Parathyroid adenoma (tissue), 2 donors: ENCODE data around the gene NDRG3.
"Not testable (repeated sequence)": the region's sequence is repeated elsewhere in the genome, so short reads cannot be mapped to it uniquely, and the experiment has no call there.

Experiments
- H2AFZ ChIP-seq: fragments of 300-600 bp; sonication (generic); one replicate; pipeline ENCODE4 v1.7.0; 2017; ENCODE audit warnings: antibody characterized with exemption, mild to moderate bottlenecking
- H3K27ac ChIP-seq: fragments of 300-600 bp; sonication (generic); one replicate; pipeline ENCODE4 v1.7.0; 2017
- H3K27me3 ChIP-seq: fragments of 300-600 bp; sonication (generic); one replicate; pipeline ENCODE4 v1.7.0; 2017; ENCODE audit warnings: low read length; ENCODE audit not compliant: control insufficient read depth, insufficient read depth
- H3K36me3 ChIP-seq: fragments of 300-600 bp; sonication (generic); one replicate; pipeline ENCODE4 v1.7.0; 2017; ENCODE audit warnings: low read length; ENCODE audit not compliant: control insufficient read depth, insufficient read depth
- H3K4me1 ChIP-seq: fragments of 300-600 bp; sonication (generic); one replicate; pipeline ENCODE4 v1.7.0; 2017; ENCODE audit warnings: control low read depth
- H3K4me2 ChIP-seq: fragments of 300-600 bp; sonication (generic); one replicate; pipeline ENCODE4 v1.7.0; 2017; ENCODE audit warnings: low read length
- H3K4me3 ChIP-seq: fragments of 300-600 bp; sonication (generic); one replicate; pipeline ENCODE4 v1.7.0; 2017; ENCODE audit warnings: low read depth, low read length
- H3K79me2 ChIP-seq: fragments of 300-600 bp; sonication (generic); one replicate; pipeline ENCODE4 v1.7.0; 2017; ENCODE audit warnings: control low read depth
- H3K9ac ChIP-seq: fragments of 300-600 bp; sonication (generic); one replicate; pipeline ENCODE4 v1.7.0; 2017; ENCODE audit warnings: mild to moderate bottlenecking
- H3K9me3 ChIP-seq: fragments of 300-600 bp; sonication (generic); one replicate; pipeline ENCODE4 v1.7.0; 2017; ENCODE audit warnings: low read length; ENCODE audit not compliant: control insufficient read depth
- CTCF ChIP-seq: fragments of 300-600 bp; sonication (generic); IDR thresholded peaks from one replicate; pipeline ENCODE4 v1.7.0; 2017; ENCODE audit warnings: antibody characterized with exemption, mild to moderate bottlenecking
- donor health status: primary hyperparathyroidism.

The NDRG3 gene

GRCh38 chr20:36613974-36614373, 131.9 kb downstream of the NDRG3 start:
- peaks cover 4% of the 10 kb centered on the region for H3K79me2 ChIP-seq
- H3K4me2 ChIP-seq = no peak overlapping the region
- no peaks in the 10 kb centered on the region for H3K36me3 ChIP-seq
- TF ChIP-seq CTCF = no peak
- H3K27me3 ChIP-seq = no peaks in the 10 kb centered on the region
- no peak overlapping the region for H2AFZ ChIP-seq
- no peaks in the 10 kb centered on the region for H3K4me1 ChIP-seq
- H3K9ac ChIP-seq = no peak overlapping the region
- H3K4me3 ChIP-seq = no peak overlapping the region
- no peak overlapping the region for H3K27ac ChIP-seq
- no peaks in the 10 kb centered on the region for H3K9me3 ChIP-seq

GRCh38 chr20:36611625-36612024, 134.3 kb downstream of the NDRG3 start:
- Histone ChIP-seq H3K4me1 (peaks cover 12% of the 10 kb centered on the region), H3K36me3 (no peaks in the 10 kb centered on the region), H3K9ac (no peak overlapping the region), H3K4me3 (no peak overlapping the region), H3K79me2 (peaks cover 13% of the 10 kb centered on the region), H2AFZ (no peak overlapping the region), H3K4me2 (no peak overlapping the region), H3K9me3 (no peaks in the 10 kb centered on the region), H3K27me3 (no peaks in the 10 kb centered on the region), H3K27ac (no peak overlapping the region)
- TF ChIP-seq CTCF = no peak

GRCh38 chr20:36608388-36608728, 137.5 kb downstream of the NDRG3 start:
- H3K79me2 ChIP-seq = peaks cover 21% of the 10 kb centered on the region
- H2AFZ ChIP-seq, H3K4me3 ChIP-seq, H3K27me3 ChIP-seq, H3K4me2 ChIP-seq, H3K9me3 ChIP-seq, H3K36me3 ChIP-seq, H3K9ac ChIP-seq, H3K27ac ChIP-seq: not testable (repeated sequence)
- peaks cover 16% of the 10 kb centered on the region for H3K4me1 ChIP-seq

- H3K9ac ChIP-seq = no peak overlapping the region
- H3K4me3 ChIP-seq = no peak overlapping the region
- H3K27me3 ChIP-seq = no peaks in the 10 kb centered on the region
- H3K27ac ChIP-seq = no peak overlapping the region
- no peak overlapping the region for H2AFZ ChIP-seq
- peaks cover 16% of the 10 kb centered on the region for H3K4me1 ChIP-seq
- H3K9me3 ChIP-seq = no peaks in the 10 kb centered on the region
- no peak overlapping the region for H3K4me2 ChIP-seq
- TF ChIP-seq CTCF = no peak
- H3K36me3 ChIP-seq = no peaks in the 10 kb centered on the region
- H3K79me2 ChIP-seq = peaks cover 21% of the 10 kb centered on the region
Observed at GRCh38 chr20:36607586-36608387, 138.1 kb downstream of the NDRG3 start.

- H3K79me2 ChIP-seq = peaks cover 21% of the 10 kb centered on the region
- no peaks in the 10 kb centered on the region for H3K36me3 ChIP-seq
- peak overlapping the region; percentile 82 for H3K4me2 ChIP-seq
- H3K27ac ChIP-seq = peak overlapping the region; percentile 65
- H3K4me1 ChIP-seq = peaks cover 16% of the 10 kb centered on the region
- H3K4me3 ChIP-seq = peak overlapping the region; percentile 91
- H3K9ac ChIP-seq = peak overlapping the region; percentile 63
- H3K27me3 ChIP-seq = no peaks in the 10 kb centered on the region
- TF ChIP-seq CTCF = no peak
- H2AFZ ChIP-seq = peak overlapping the region; percentile 81
- H3K9me3 ChIP-seq = no peaks in the 10 kb centered on the region
Observed at GRCh38 chr20:36606158-36607066, 139.5 kb downstream of the NDRG3 start.
